SK-N-MC (cell line): ENCODE data around the gene CRACDL.

ENCODE experiments used
- EZH2 ChIP-seq: fragments of 200-600 bp; sonication (generic); IDR thresholded peaks from one replicate; pipeline ENCODE4 v1.6.1; 2017; ENCODE audit warnings: antibody characterized with exemption
- FOXP2 ChIP-seq: optimal IDR thresholded peaks from 2 replicates; pipeline ENCODE3; 2011; ENCODE audit warnings: mild to moderate bottlenecking, moderate library complexity; ENCODE audit not compliant: insufficient read depth; ENCODE audit errors: extremely low read length, control extremely low read depth
- POLR2AphosphoS5 ChIP-seq: IDR thresholded peaks from 2 replicates; pipeline ENCODE4 v1.6.1; 2012; ENCODE audit warnings: mild to moderate bottlenecking, low read depth, low read length, borderline replicate concordance

DNA sequence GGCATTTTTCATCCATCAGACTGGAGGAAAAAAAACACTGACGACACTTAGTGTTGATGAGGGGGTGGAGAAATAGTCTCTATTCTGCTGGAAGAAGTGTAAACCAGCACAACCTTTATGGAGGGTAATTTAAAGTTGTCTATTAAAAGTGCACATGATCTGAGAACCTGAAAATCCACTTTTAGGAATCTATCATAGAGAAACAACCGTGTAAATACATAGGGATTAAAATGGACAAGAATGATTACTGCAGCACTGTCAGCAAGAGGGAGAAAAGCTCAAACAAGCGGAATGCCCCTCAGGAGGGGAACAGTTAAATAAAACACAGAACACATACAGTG lies 125.5 kb downstream of the CRACDL start:
- TF ChIP-seq POLR2AphosphoS5 = no peak
- no peak for TF ChIP-seq EZH2
- no peak for TF ChIP-seq FOXP2
